ENCODE measurements around the gene RSPO3.

The RSPO3 gene

DNA sequence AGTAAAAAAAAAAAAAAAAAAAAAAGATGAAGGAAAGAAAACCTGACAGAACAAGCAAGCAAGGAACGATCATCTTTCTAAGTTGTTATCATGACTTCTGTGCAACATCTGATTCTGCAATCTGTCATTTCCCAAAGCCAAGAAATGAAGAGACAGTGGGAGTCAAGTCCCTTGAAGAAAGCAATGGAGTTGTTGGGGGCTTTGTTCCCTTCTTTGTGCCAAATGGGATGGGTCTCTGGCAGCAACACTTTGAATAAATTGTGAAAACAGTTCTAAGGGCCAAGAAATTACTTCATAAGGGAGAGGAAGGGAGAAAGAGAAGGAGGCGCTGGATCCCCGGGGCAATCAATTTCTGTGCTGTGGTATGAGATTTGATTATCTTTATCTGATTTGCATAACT lies 33.3 kb upstream of the RSPO3 start:
- H3K4me3 ChIP-seq (ENCODE audit: low read length) = no peak overlapping the region

DNA sequence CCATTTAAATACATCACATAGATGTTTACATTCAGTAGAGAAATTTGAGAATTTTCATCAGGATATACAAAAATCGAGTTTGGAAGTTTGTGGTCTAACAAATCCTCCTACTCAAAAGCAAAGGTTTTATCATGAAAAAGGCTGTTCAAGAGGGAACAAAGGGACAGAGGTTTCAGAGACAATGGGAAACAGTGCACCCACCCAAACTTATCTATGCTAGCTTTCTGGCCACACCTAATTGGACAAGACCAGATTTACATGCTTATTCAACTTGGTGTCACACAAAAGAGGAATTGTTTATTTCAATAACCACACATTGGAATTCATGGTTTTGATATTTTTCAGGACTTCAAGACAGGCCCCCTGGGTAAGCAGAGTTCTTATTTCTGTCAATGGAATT lies 28.4 kb upstream of the RSPO3 start:
- Histone ChIP-seq H3K4me2 (ENCODE audit: low read length) (no peak overlapping the region), H3K4me3 (ENCODE audit: low read length) (no peak overlapping the region), H3K9me2 (replicated peaks; ENCODE audit: control insufficient read depth, low read length) (no peaks in the 10 kb centered on the region), H3K79me2 (ENCODE audit: control insufficient read depth, low read length) (no peaks in the 10 kb centered on the region), H3K27me3 (ENCODE audit: control insufficient read depth, low read length) (no peaks in the 10 kb centered on the region), H3K36me3 (ENCODE audit: control insufficient read depth, low read length) (no peaks in the 10 kb centered on the region), H3K9me3 (ENCODE audit: control insufficient read depth, insufficient read depth, low read length) (no peaks in the 10 kb centered on the region), H4K20me1 (ENCODE audit: control insufficient read depth, insufficient read depth, low read depth, low read length) (no peaks in the 10 kb centered on the region), H3F3A (ENCODE audit: control insufficient read depth, insufficient read depth) (no peaks in the 10 kb centered on the region), H3K4me1 (ENCODE audit: control insufficient read depth, low read length) (no peaks in the 10 kb centered on the region), H3K27ac (ENCODE audit: low read depth, low read length) (no peak overlapping the region)
- TF ChIP-seq EZH2phosphoT487 (IDR thresholded peaks at IDR 0.05; ENCODE audit: borderline replicate concordance, low read length) = no peak
- TF ChIP-seq, protein P1, sequence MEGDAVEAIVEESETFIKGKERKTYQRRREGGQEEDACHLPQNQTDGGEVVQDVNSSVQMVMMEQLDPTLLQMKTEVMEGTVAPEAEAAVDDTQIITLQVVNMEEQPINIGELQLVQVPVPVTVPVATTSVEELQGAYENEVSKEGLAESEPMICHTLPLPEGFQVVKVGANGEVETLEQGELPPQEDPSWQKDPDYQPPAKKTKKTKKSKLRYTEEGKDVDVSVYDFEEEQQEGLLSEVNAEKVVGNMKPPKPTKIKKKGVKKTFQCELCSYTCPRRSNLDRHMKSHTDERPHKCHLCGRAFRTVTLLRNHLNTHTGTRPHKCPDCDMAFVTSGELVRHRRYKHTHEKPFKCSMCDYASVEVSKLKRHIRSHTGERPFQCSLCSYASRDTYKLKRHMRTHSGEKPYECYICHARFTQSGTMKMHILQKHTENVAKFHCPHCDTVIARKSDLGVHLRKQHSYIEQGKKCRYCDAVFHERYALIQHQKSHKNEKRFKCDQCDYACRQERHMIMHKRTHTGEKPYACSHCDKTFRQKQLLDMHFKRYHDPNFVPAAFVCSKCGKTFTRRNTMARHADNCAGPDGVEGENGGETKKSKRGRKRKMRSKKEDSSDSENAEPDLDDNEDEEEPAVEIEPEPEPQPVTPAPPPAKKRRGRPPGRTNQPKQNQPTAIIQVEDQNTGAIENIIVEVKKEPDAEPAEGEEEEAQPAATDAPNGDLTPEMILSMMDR (IDR thresholded peaks at IDR 0.05; ENCODE audit: low read depth, low read length, poor library complexity, severe bottlenecking) = no peak

More for the DNA sequence above, 33.3 kb upstream of the RSPO3 start:
- TF ChIP-seq, protein P1 (IDR thresholded peaks at IDR 0.05; ENCODE audit: low read depth, low read length, poor library complexity, severe bottlenecking) = no peak
- no peak for TF ChIP-seq EZH2phosphoT487 (IDR thresholded peaks at IDR 0.05; ENCODE audit: borderline replicate concordance, low read length)
- Histone ChIP-seq H3K79me2 (ENCODE audit: control insufficient read depth, low read length) (no peaks in the 10 kb centered on the region), H3K9me3 (ENCODE audit: control insufficient read depth, insufficient read depth, low read length) (no peaks in the 10 kb centered on the region), H3K36me3 (ENCODE audit: control insufficient read depth, low read length) (no peaks in the 10 kb centered on the region), H3K27me3 (ENCODE audit: control insufficient read depth, low read length) (no peaks in the 10 kb centered on the region), H3K4me1 (ENCODE audit: control insufficient read depth, low read length) (no peaks in the 10 kb centered on the region), H3K9me2 (replicated peaks; ENCODE audit: control insufficient read depth, low read length) (no peaks in the 10 kb centered on the region), H3K27ac (ENCODE audit: low read depth, low read length) (no peak overlapping the region), H4K20me1 (ENCODE audit: control insufficient read depth, insufficient read depth, low read depth, low read length) (no peaks in the 10 kb centered on the region), H3K4me2 (ENCODE audit: low read length) (no peak overlapping the region), H3F3A (ENCODE audit: control insufficient read depth, insufficient read depth) (no peaks in the 10 kb centered on the region)

DNA sequence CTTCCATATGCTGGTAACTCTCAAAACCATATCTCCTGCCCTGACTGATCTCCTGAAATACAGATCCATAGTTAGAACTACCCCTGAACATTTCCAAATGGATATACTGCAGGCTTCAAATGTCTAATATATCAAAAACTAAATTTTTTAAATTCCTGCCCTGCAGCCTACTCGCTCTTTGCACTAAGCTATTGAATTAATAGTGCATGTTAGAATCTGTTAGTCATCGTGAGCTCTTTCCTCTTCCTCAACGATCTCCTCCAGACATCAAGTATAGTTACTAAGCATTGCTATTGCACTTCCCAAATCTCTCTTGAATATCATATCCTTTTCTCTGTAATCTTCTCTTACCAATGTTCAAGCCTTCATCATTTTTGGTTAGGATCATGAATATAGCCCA lies 26.0 kb upstream of the RSPO3 start:
- Histone ChIP-seq H3K79me2 (ENCODE audit: control insufficient read depth, low read length) (no peaks in the 10 kb centered on the region), H3K27me3 (ENCODE audit: control insufficient read depth, low read length) (no peaks in the 10 kb centered on the region), H3K4me2 (ENCODE audit: low read length) (no peak overlapping the region), H3K9me3 (ENCODE audit: control insufficient read depth, insufficient read depth, low read length) (no peaks in the 10 kb centered on the region), H3K4me3 (ENCODE audit: low read length) (no peak overlapping the region), H3F3A (ENCODE audit: control insufficient read depth, insufficient read depth) (no peaks in the 10 kb centered on the region), H3K4me1 (ENCODE audit: control insufficient read depth, low read length) (no peaks in the 10 kb centered on the region), H3K9me2 (replicated peaks; ENCODE audit: control insufficient read depth, low read length) (no peaks in the 10 kb centered on the region), H3K27ac (ENCODE audit: low read depth, low read length) (no peak overlapping the region), H4K20me1 (ENCODE audit: control insufficient read depth, insufficient read depth, low read depth, low read length) (no peaks in the 10 kb centered on the region), H3K36me3 (ENCODE audit: control insufficient read depth, low read length) (no peaks in the 10 kb centered on the region)
- TF ChIP-seq, protein P1 (IDR thresholded peaks at IDR 0.05; ENCODE audit: low read depth, low read length, poor library complexity, severe bottlenecking) = no peak
- no peak for TF ChIP-seq EZH2phosphoT487 (IDR thresholded peaks at IDR 0.05; ENCODE audit: borderline replicate concordance, low read length)

DNA sequence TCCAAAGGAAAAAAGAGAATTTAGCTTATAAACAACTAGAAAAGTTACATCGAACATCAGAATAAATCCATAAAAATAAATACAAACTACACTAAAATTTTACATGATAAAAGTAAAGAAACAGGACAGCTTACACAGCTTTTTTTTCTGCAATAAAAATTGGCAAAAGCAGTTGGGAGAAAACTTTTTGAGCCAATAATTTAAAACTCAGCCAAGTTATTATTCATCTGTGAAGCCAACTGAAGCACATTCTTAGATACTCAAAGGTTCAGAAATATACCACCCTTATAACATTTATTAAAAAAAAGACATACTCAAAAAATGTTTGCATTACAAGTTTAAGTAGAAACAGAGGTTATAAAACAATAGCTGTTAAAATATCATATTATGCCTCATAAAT lies 23.7 kb upstream of the RSPO3 start:
- TF ChIP-seq, protein P1 (IDR thresholded peaks at IDR 0.05; ENCODE audit: low read depth, low read length, poor library complexity, severe bottlenecking) = no peak
- no peak for TF ChIP-seq EZH2phosphoT487 (IDR thresholded peaks at IDR 0.05; ENCODE audit: borderline replicate concordance, low read length)
- no peaks in the 10 kb centered on the region for H3K36me3 ChIP-seq (ENCODE audit: control insufficient read depth, low read length)
- no peak overlapping the region for H3K4me2 ChIP-seq (ENCODE audit: low read length)
- no peaks in the 10 kb centered on the region for H3K4me1 ChIP-seq (ENCODE audit: control insufficient read depth, low read length)
- no peaks in the 10 kb centered on the region for H3K9me2 ChIP-seq (replicated peaks; ENCODE audit: control insufficient read depth, low read length)
- no peak overlapping the region for H3K27ac ChIP-seq (ENCODE audit: low read depth, low read length)
- H3K9me3 ChIP-seq (ENCODE audit: control insufficient read depth, insufficient read depth, low read length) = no peaks in the 10 kb centered on the region
- no peaks in the 10 kb centered on the region for H3F3A ChIP-seq (ENCODE audit: control insufficient read depth, insufficient read depth)
- no peaks in the 10 kb centered on the region for H3K27me3 ChIP-seq (ENCODE audit: control insufficient read depth, low read length)
- H3K79me2 ChIP-seq (ENCODE audit: control insufficient read depth, low read length) = no peaks in the 10 kb centered on the region
- no peak overlapping the region for H3K4me3 ChIP-seq (ENCODE audit: low read length)
- H4K20me1 ChIP-seq (ENCODE audit: control insufficient read depth, insufficient read depth, low read depth, low read length) = no peaks in the 10 kb centered on the region

Data from DOHH2 (cell line).